GM19351 (cell line): ENCODE results near the gene TMEM204.
"Not testable (repeated sequence)": the region's sequence is repeated elsewhere in the genome, so short reads cannot be mapped to it uniquely, and the experiment has no call there.

ENCODE experiments used
- ATAC-seq: cut with Tn5 transposase; IDR thresholded peaks from one replicate; pipeline ENCODE4 v1.9.1; 2021; ENCODE audit warnings: mild to moderate bottlenecking, moderate library complexity; ENCODE audit not compliant: unreplicated experiment

The TMEM204 gene

DNA sequence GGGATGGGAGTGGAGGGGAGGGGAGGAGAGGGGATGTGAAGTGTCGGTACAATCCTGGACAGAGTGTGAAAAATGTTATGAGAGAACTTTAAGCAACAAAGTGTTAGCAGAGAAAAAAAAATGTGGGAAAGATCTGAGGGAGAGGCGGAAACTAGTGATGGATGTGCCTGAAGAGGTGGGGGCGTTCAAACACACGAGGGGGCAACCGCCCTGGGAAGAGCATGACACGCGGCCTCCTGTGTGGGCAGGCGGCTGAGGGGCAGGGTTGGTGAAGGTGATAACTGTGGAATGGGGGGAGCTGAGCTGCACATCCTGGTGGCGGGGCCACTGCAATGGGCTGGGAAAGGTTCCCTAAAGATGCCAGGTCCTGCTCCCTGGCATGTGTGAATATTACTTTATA, 48.3 kb downstream of the TMEM204 start:
- ATAC-seq, result no peak

DNA sequence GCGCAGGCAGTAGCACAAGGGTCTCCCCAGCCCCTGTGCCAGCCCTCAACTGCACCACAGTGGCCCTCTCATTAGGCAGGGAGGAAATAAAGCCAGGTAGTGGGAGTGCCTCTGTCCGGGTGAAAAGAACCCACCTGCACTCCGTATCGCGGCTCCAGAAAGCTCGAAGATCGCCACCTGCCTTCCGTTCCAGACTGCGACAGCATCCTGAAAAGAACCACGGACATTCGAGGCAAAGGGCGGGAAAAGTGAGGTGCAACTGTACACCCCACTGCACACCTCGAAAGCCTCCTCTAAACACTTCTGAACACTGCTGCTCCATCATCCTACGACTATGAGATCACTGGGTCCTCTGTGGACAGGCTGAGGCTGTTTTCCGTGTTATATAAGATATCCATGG, 49.7 kb downstream of the TMEM204 start:
- no peak for ATAC-seq

DNA sequence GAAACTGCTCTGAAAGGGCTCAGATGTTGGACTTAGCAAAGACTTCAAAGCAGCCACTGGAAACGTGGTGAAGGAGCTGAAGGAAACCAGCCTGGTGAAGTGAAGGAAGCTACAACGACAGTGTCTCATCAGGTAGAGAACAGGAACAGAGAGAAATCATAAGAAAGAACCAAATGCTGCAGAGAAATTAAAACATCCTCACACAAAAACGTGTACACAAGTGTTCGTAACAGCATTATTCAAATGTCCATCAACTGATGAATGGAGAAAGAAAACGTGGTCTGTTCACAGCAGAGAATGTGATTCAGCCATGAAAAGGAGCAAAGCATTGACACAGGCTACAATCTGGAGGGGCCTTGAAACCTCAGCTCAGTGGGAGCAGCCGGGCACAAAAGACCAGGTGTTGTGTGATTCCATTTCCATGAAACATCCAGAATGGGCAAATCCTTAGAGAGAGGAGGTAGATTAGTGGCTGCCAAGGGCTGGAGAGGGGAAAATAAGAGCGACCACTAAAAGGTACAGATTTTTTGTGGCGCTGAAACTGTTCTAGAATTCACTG, 51.5 kb downstream of the TMEM204 start:
- no peak for ATAC-seq

DNA sequence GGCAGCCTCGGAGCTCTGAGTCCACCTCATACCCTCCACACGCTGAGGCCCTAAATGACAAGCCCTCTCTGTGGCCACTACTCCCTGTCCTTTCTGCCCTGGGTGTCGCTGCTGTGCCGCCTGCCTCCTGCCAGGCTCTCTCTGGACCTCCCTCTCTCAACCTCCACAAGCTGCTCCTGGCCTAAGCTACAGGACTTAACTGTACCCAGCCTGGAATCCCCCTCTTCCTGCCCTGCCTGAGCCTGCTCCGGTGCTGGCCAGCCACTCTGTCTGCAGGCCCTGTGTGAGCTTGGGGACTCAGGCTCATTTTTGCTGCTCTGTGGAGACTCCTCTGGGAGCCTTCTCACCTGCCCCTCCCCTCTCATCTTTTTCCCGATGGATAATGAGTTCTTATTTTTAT, 56.9 kb downstream of the TMEM204 start:
- ATAC-seq, result no peak

DNA sequence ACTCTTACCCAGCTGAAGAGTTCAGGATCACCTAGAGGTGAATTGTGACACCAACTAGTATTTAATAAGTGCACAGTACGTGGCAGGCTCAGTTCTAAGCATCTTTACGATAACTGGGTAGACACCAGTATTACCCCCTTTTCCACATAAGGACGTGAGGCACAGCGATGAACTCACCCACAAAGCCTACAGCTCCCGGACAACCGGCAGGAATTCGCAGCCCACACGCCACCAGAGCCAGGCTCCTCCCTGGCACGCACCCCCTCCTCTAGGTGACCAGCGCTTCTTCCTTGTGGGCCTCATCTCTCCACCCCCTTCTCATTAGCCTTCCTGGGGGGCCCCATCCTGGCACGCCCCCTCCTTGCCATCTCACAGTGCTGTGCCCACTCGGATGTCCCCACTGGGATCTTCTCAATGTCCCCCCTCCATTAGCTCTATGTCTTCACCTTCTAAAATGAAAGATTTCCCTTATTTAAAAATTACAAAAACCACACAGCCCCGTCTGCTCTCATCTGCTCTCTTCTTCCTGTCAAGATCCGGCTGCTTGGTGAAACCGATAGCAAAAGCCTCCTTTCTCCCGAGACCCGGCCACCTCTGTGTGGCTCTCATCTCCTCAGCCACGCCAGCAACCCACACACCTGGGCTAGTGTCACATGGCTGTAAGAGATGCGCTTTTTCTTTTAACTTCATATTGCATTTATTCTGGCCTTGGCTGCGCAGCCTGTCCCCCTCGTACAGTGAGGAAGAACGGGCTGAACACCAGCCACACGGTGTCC, 57.7 kb downstream of the TMEM204 start:
- ATAC-seq, result no peak

DNA sequence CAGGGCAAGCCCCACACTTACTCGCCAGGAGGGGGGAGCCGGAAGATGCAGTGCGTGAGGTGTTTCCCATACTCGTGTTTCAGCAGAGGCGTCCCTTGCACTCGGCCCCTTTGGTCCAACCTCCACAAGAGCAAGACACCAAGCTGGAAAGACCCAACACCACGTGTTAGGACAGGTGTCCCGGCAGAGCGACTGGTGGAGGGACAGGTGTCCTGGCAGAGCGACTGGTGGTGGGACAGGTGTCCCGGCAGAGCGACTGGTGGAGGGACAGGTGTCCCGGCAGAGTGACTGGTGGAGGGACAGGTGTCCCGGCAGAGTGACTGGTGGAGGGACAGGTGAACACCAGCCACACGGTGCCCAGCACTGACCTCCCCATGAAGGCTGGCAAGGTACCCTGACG, 59.0 kb downstream of the TMEM204 start:
- ATAC-seq, result no peak

DNA sequence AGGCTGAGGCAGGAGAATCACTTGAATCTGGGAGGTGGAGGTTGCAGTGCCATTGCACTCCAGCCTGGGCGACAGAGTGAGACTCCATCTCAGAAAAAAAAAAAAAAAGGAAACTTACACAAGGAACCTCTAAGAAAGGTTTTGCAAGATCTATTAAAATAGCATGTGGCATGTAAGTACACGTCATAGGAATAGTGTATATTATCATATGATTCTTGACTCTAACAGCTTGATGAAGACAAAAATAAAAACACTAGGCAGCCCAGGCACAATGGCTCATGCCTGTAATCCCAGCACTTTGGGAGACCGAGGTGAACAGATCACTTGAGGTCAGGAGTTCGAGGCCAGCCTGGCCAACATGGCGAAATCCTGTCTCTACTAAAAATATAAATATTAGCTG, 62.0 kb downstream of the TMEM204 start:
- ATAC-seq, result not testable (repeated sequence)

DNA sequence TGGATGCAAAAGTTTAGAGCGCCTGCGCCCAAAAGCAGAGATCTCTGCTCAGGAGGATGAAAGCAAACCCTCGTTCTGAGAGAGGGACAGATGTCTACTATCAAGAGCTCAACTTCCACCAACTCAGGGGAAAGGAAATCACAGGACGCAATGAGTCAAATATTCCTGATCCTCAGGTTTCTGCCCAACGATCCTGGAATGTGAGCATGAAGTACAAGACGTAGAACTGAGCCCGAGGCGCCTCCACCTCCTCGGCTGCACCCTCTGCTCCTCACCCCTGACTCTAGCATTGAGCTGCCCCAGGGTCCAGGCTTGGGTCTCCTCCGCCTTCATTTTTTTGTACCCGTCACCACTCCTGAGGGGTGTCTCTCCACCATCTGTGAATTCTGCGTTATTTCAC, 63.0 kb downstream of the TMEM204 start:
- no peak for ATAC-seq

DNA sequence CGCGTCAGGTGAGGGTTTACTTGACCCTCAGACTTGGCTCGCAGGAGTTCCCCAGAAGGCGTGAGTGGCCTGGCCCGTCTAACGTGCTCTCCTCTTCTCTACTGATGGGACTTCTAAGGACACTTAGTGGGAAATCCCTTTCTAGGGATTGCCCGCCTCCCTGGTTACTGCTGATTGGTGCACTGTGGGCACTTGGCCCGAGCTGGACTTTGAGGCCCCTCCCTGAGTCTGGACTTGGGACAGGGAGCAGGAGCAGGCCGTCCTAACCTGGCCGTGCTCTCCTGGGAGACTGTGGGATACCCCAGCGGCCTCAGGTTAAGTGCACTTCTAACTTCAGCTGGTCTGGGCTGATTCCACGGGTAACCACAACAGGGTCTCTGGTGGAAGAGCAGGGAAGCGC, 63.7 kb downstream of the TMEM204 start:
- no peak for ATAC-seq

DNA sequence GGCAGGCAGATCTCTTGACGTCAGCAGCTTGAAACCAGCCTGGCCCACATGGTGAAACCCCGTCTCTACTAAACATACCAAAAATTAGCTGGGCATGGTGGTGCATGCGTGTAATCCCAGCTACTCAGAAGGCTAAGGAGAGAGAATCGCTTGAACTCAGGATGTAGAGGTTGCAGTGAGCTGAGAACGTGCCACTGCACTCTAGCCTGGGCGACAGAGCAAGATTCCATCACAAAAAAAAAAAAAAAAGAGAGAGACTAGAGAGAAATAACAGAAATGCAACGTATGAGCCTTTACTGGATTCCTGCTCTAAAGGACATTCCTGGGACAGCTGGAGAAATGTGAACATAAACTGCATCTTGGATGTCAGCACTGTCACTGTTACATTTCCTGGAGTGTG, 67.6 kb downstream of the TMEM204 start:
- ATAC-seq, result no peak

DNA sequence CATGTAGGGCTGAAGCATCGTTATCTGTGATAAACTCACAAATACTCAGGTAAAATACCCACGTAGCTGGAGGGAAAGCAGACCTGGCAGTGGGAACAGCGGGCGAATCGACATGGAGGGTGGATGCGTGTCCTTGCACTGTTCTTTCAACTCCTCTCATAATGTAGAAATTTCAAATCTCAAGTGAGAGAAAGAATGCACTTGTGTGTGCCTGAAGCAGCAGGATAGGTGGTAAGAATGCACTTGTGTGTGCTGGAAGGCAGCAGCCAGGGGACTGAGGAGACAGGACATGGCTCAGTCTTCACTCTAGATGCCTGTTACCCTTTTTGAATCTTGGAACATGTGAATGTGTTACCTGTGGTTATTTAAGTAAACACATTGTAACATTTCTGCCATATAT, 68.0 kb downstream of the TMEM204 start:
- no peak for ATAC-seq

DNA sequence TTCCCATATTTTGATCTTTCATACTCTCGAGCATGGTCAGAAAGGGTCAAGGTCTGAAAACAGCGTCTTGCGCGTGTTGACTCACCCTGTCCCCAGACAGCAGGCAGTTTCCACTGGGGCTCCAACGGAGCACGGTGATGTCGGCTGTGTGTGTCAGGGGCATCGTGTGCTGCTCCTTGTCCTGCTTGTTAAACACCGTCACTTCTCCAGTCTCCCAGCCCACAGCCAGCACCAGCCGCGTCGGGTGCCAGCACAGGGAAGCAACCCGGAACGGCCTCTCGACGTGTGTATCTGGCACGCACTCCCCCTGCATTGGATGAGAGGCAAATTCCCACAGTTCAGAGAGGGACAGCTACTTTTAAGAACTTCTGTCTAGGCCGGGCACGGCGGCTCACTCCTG, 68.8 kb downstream of the TMEM204 start:
- no peak for ATAC-seq
